Nephron progenitor cell (in vitro differentiated cells): ENCODE measurements around the gene PPP1R16B.

Experiments used
- DNase-seq: peaks from one replicate; pipeline ENCODE4 v3.0.0; 2021
- H3K27ac Mint-ChIP-seq: 2 replicates; pipeline ENCODE4 v1.8.0; 2021; ENCODE audit warnings: mild to moderate bottlenecking, moderate library complexity, mixed read lengths
- H3K27me3 Mint-ChIP-seq: 2 replicates; pipeline ENCODE4 v1.8.0; 2021; ENCODE audit warnings: mild to moderate bottlenecking, low read depth, mixed read lengths; ENCODE audit not compliant: poor library complexity
- H3K36me3 Mint-ChIP-seq: 2 replicates; pipeline ENCODE4 v1.8.0; 2021; ENCODE audit warnings: low read depth, mixed read lengths
- H3K4me1 Mint-ChIP-seq: 2 replicates; pipeline ENCODE4 v1.8.0; 2021; ENCODE audit warnings: mixed read lengths
- H3K4me3 Mint-ChIP-seq: 2 replicates; pipeline ENCODE4 v1.8.0; 2021; ENCODE audit warnings: mild to moderate bottlenecking, moderate library complexity, mixed read lengths
- H3K9me3 Mint-ChIP-seq: 2 replicates; pipeline ENCODE4 v1.8.0; 2021; ENCODE audit warnings: mild to moderate bottlenecking, moderate library complexity, mixed read lengths
- TF ChIP-seq, protein P1 (sequence below): fragments of 200-600 bp; sonication (generic); IDR thresholded peaks from 2 replicates; pipeline ENCODE4 v1.5.0; 2021; ENCODE audit warnings: antibody characterized with exemption

PPP1R16B gene

DNA sequence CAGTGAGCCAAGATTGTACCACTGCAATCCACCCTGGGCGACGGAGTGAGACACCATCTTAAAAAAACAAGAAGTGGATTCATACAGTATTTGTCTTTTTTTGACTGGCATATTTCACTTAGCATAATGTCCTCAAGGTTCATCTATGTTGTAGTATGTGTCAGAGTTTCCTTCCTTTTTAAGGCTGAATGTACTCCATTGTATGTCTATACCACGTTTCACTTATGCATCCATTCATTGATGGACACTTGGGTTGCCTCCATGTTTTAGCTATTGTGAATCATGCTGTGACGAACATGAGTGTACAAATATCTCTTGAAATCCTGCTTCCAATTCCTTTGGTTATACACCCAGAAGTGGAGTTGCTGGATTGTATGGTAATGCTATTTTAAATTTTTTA lies 91.8 kb downstream of the PPP1R16B start:
- Mint-ChIP-seq H3K27me3 (peaks cover 79% of the 10 kb centered on the region), H3K27ac (no peak overlapping the region), H3K4me1 (peaks cover 8% of the 10 kb centered on the region), H3K9me3 (no peaks in the 10 kb centered on the region), H3K36me3 (no peaks in the 10 kb centered on the region), H3K4me3 (no peak overlapping the region)
- no peak for DNase-seq
- TF ChIP-seq, protein P1, sequence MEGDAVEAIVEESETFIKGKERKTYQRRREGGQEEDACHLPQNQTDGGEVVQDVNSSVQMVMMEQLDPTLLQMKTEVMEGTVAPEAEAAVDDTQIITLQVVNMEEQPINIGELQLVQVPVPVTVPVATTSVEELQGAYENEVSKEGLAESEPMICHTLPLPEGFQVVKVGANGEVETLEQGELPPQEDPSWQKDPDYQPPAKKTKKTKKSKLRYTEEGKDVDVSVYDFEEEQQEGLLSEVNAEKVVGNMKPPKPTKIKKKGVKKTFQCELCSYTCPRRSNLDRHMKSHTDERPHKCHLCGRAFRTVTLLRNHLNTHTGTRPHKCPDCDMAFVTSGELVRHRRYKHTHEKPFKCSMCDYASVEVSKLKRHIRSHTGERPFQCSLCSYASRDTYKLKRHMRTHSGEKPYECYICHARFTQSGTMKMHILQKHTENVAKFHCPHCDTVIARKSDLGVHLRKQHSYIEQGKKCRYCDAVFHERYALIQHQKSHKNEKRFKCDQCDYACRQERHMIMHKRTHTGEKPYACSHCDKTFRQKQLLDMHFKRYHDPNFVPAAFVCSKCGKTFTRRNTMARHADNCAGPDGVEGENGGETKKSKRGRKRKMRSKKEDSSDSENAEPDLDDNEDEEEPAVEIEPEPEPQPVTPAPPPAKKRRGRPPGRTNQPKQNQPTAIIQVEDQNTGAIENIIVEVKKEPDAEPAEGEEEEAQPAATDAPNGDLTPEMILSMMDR, result no peak

DNA sequence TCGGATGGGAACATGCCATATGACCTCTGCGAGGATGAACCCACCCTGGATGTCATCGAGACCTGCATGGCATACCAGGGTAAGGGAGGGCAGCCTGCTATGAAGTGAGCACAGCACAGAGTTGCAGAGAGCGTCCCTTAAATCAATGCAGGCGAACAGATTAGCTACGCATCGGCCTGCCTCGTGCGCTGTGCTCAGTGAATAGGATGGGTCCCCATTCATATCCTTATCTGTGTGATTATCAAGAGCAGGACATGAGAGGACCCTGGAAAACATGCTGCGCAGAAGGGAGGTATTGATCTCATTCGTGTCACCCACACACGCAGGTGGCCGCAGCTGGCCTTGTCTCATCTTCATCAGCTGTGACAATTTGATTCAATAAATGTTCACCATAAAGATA lies 95.1 kb downstream of the PPP1R16B start:
- H3K4me3 Mint-ChIP-seq, result no peak overlapping the region
- H3K27ac Mint-ChIP-seq, result no peak overlapping the region
- peaks cover 69% of the 10 kb centered on the region for H3K27me3 Mint-ChIP-seq
- no peaks in the 10 kb centered on the region for H3K9me3 Mint-ChIP-seq
- TF ChIP-seq, protein P1, result no peak
- DNase-seq, result no peak
- H3K4me1 Mint-ChIP-seq, result no peaks in the 10 kb centered on the region
- no peaks in the 10 kb centered on the region for H3K36me3 Mint-ChIP-seq

DNA sequence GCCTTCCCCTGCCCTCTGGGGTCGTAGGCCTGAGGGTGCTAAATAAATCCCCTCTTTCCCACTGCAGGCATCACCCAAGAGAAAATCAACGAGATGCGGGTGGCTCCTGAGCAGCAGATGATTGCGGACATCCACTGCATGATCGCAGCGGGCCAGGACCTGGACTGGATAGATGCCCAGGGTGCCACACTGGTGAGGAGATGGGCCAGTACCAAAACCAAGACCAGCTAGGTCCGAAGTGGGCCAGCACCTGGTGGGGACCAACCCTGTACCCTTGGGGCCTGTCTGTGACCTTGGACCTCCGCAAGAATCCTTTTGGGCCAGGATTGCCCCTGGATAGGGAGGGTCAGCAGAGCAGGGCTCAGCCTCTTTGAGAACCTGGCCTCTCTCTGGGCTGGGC lies 97.1 kb downstream of the PPP1R16B start:
- H3K36me3 Mint-ChIP-seq, result no peaks in the 10 kb centered on the region
- TF ChIP-seq, protein P1, result no peak
- no peak for DNase-seq
- H3K27ac Mint-ChIP-seq, result no peak overlapping the region
- no peak overlapping the region for H3K4me3 Mint-ChIP-seq
- H3K27me3 Mint-ChIP-seq, result peaks cover 57% of the 10 kb centered on the region
- H3K4me1 Mint-ChIP-seq, result no peaks in the 10 kb centered on the region
- H3K9me3 Mint-ChIP-seq, result no peaks in the 10 kb centered on the region

DNA sequence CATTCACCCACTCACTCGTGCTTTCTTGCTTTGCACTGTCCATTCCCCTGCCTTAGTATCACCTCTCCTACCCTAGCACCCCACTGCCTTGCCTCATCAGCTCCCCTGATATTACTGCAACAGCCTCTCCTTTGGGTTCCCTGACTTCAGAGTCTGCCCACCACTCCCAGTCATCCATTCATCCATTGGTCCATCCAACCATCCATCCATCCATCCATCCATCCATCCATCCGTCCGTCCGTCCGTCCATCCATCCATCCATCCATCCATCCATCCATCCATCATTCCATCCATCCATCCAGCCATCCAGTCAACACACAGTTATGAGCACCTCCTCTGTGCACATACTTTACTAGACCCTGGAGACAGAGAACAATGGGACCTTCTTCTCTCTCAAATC lies 97.8 kb downstream of the PPP1R16B start:
- Mint-ChIP-seq H3K27me3 (peaks cover 54% of the 10 kb centered on the region), H3K4me1 (no peaks in the 10 kb centered on the region), H3K27ac (no peak overlapping the region), H3K9me3 (no peaks in the 10 kb centered on the region), H3K36me3 (no peaks in the 10 kb centered on the region), H3K4me3 (no peak overlapping the region)
- DNase-seq, result no peak
- TF ChIP-seq, protein P1, result no peak

DNA sequence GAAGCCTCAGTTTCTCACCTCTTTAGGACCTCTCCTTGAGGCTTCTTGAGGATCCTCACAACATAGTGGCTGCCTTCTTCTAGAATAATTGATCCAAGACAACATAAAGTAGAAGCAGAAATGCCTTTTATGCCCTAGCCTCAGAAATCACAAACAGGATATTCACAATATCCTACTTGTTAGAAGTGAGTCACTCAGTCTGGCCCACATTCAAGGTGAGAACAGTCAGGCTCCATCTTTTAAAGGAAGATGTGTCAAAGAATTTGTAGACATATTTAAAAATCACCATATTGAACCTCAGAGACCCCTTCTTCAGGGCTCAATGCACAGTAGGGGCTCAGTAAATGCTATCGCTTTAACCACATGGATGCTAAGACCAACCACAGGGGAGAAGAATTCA lies 99.9 kb downstream of the PPP1R16B start:
- TF ChIP-seq, protein P1, result no peak
- Mint-ChIP-seq H3K4me1 (no peaks in the 10 kb centered on the region), H3K9me3 (no peaks in the 10 kb centered on the region), H3K27me3 (peaks cover 52% of the 10 kb centered on the region), H3K27ac (no peak overlapping the region), H3K4me3 (no peak overlapping the region), H3K36me3 (no peaks in the 10 kb centered on the region)
- DNase-seq, result no peak

DNA sequence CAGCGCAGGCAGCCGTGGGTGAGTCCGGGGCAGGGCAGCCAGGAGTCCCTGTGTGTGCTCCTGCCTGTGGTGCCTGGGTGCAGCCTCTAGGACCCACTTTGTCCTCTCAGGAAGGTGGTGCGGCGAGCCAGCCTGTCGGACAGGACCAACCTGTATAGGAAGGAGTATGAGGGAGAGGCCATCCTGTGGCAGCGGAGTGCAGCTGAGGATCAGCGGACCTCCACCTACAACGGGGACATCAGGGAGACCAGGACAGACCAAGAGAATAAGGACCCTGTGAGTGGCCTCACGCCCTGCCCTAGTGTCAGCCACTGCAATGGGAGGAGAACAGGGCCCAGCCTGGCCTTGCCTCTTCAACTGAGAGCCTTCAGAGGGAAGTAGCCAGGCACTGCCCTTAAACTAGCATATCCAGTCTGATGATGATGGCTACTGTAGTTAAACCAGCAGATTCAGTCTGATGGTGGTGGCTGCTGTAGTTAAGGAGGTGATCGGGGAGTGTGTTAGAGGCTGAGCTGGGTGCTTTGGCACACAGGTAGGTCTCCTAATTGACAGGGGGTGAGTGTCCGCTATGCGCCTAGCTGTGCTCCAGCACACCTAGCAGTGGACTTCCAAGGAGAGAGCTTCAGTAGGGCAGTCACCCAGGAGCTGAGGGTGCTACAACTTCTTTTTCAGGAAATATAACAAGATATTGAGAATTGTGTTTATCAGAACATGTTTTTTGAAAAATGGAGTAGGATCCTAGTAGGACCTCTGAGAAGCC lies 102.6 kb downstream of the PPP1R16B start:
- Mint-ChIP-seq H3K4me1 (no peaks in the 10 kb centered on the region), H3K27me3 (peaks cover 42% of the 10 kb centered on the region), H3K4me3 (no peak overlapping the region), H3K9me3 (no peaks in the 10 kb centered on the region), H3K27ac (no peak overlapping the region), H3K36me3 (no peaks in the 10 kb centered on the region)
- TF ChIP-seq, protein P1, result no peak
- no peak for DNase-seq
